ENCODE data around the gene CARD18. TPM values are rescaled to one million over a fixed set of nuclear protein-coding genes. Genes with fewer than 3 reads are reported as not detected.
"Not testable (repeated sequence)": the region's sequence is repeated elsewhere in the genome, so short reads cannot be mapped to it uniquely, and the experiment has no call there.

The CARD18 gene
- total RNA-seq, 4 donors from 2014 or later, result 4.6 to 13.9 (median 13.1) TPM

GRCh38 chr11:105104292-105104691, 35.3 kb downstream of the CARD18 start:
- TF ChIP-seq POLR2A (IDR thresholded peaks at IDR 0.05) (no peak), CTCF (IDR thresholded peaks at IDR 0.05) (no peak)
- no peak for DNase-seq (ENCODE audit: low spot score in 2 of 2)
- WGBS, 2 donors, result 65 to 71% methylated on average over 1 of the region's 1 CpG
- H3K4me3 ChIP-seq (ENCODE audit: low read depth, poor library complexity, severe bottlenecking), result no peak overlapping the region
- intact Hi-C loops (cut with DNase I; ENCODE audit: low total_unique reads), result no loop called here

- no peak for DNase-seq (ENCODE audit: low spot score in 2 of 2)
- intact Hi-C loops (cut with DNase I; ENCODE audit: low total_unique reads), result no loop called here
- no peak overlapping the region for H3K4me3 ChIP-seq (ENCODE audit: low read depth, poor library complexity, severe bottlenecking)
- no peak for TF ChIP-seq POLR2A (IDR thresholded peaks at IDR 0.05)
- TF ChIP-seq CTCF (IDR thresholded peaks at IDR 0.05), result no peak
Observed at GRCh38 chr11:105103336-105103735, 36.2 kb downstream of the CARD18 start.

GRCh38 chr11:105102079-105102581, 37.4 kb downstream of the CARD18 start:
- H3K4me3 ChIP-seq (ENCODE audit: low read depth, poor library complexity, severe bottlenecking); intact Hi-C loops (cut with DNase I; ENCODE audit: low total_unique reads); DNase-seq (ENCODE audit: low spot score in 2 of 2): not testable (repeated sequence)
- 65 to 77% methylated on average over 2 of the region's 3 CpGs for WGBS, 2 donors

- intact Hi-C loops (cut with DNase I; ENCODE audit: low total_unique reads), result no loop called here
- no peak for DNase-seq (ENCODE audit: low spot score in 2 of 2)
- 37 to 42% methylated on average over 2 of the region's 2 CpGs for WGBS, 2 donors
- TF ChIP-seq CTCF (IDR thresholded peaks at IDR 0.05), result no peak
- TF ChIP-seq POLR2A (IDR thresholded peaks at IDR 0.05), result no peak
- H3K4me3 ChIP-seq (ENCODE audit: low read depth, poor library complexity, severe bottlenecking), result no peak overlapping the region
Observed at GRCh38 chr11:105100981-105101630, 38.5 kb downstream of the CARD18 start.

GRCh38 chr11:105100206-105100605, 39.4 kb downstream of the CARD18 start:
- TF ChIP-seq POLR2A (IDR thresholded peaks at IDR 0.05) (no peak), CTCF (IDR thresholded peaks at IDR 0.05) (no peak)
- 33 to 64% methylated on average over 7 of the region's 7 CpGs for WGBS, 2 donors
- intact Hi-C loops (cut with DNase I; ENCODE audit: low total_unique reads), result no loop called here
- no peak overlapping the region for H3K4me3 ChIP-seq (ENCODE audit: low read depth, poor library complexity, severe bottlenecking)
- no peak for DNase-seq (ENCODE audit: low spot score in 2 of 2)

GRCh38 chr11:105099594-105099993, 40.0 kb downstream of the CARD18 start:
- intact Hi-C loops (cut with DNase I; ENCODE audit: low total_unique reads); DNase-seq (ENCODE audit: low spot score in 2 of 2); H3K4me3 ChIP-seq (ENCODE audit: low read depth, poor library complexity, severe bottlenecking): not testable (repeated sequence)
- 71 to 83% methylated on average over 2 of the region's 2 CpGs for WGBS, 2 donors
